K562 (cell line): ENCODE results near the gene UCKL1. TPM values are rescaled to one million over a fixed set of nuclear protein-coding genes. Genes with fewer than 3 reads are reported as not detected.

Experiments
- BRF1 ChIP-seq: IDR thresholded peaks from 3 replicates; pipeline ENCODE4 v1.6.1; 2011; ENCODE audit warnings: borderline replicate concordance, mild to moderate bottlenecking; ENCODE audit not compliant: insufficient read length; ENCODE audit errors: extremely low read depth
- DDX20 ChIP-seq: fragments of 450-650 bp; IDR thresholded peaks from 2 replicates; pipeline ENCODE4 v1.6.1; 2016; ENCODE audit warnings: missing genetic modification characterization, low read depth, mild to moderate bottlenecking, missing compliant biosample characterization, moderate library complexity
- E2F8 ChIP-seq: fragments of 450-650 bp; IDR thresholded peaks from 2 replicates; pipeline ENCODE4 v1.7.1; 2018; ENCODE audit warnings: mild to moderate bottlenecking, low read depth; ENCODE audit not compliant: partially characterized antibody
- GATAD2A ChIP-seq: fragments of 450-650 bp; IDR thresholded peaks from 2 replicates; pipeline ENCODE4 v1.6.1; 2017
- JUN ChIP-seq, 2 experiments: sonication (generic) in 1 of 2; formaldehyde crosslinking in 1 of 2; IDR thresholded peaks; 2 replicates each; pipeline versions ENCODE4 v1.6.1 to v1.8.0; 2012 to 2022; ENCODE audit warnings: borderline replicate concordance in 2 of 2, mild to moderate bottlenecking in 2 of 2, improper control_type of control experiment in 1 of 2, low read depth in 1 of 2, low read length in 1 of 2, missing genetic modification reagents in 1 of 2
- KDM1A ChIP-seq, 2 experiments: fragments of 450-650 bp; IDR thresholded peaks; 2 replicates each; pipeline ENCODE4 v1.6.1; 2016; ENCODE audit warnings: mild to moderate bottlenecking in 2 of 2
- MCM3 ChIP-seq: fragments of 450-650 bp; IDR thresholded peaks from 2 replicates; pipeline ENCODE4 v1.6.1; 2016
- MTA1 ChIP-seq: fragments of 450-650 bp; IDR thresholded peaks from 2 replicates; pipeline ENCODE4 v1.6.1; 2017; ENCODE audit warnings: borderline replicate concordance
- NFIX ChIP-seq: fragments of 250-450 bp; sonication (Bioruptor Pico); IDR thresholded peaks from 2 replicates; pipeline ENCODE4 v1.4.0; 2020; ENCODE audit warnings: low read depth, mild to moderate bottlenecking, moderate library complexity
- SIX5 ChIP-seq, 2 experiments: IDR thresholded peaks; 2 replicates each; pipeline ENCODE4 v1.6.1; 2011; ENCODE audit warnings: low read length in 2 of 2, borderline replicate concordance in 1 of 2, low read depth in 1 of 2, mild to moderate bottlenecking in 1 of 2, moderate library complexity in 1 of 2; ENCODE audit not compliant: insufficient read depth in 1 of 2
- SMARCE1 ChIP-seq: fragments of 450-650 bp; IDR thresholded peaks from 2 replicates; pipeline ENCODE4 v1.7.1; 2016; ENCODE audit warnings: mild to moderate bottlenecking
- ZKSCAN3 ChIP-seq: fragments of 250-450 bp; sonication (Bioruptor Pico); IDR thresholded peaks from 2 replicates; pipeline ENCODE4 v1.4.0; 2020
- ZNF24 ChIP-seq: fragments of 450-650 bp; IDR thresholded peaks from 2 replicates; pipeline ENCODE4 v1.6.1; 2016
- ZNF277 ChIP-seq: fragments of 250-450 bp; sonication (Bioruptor Pico); IDR thresholded peaks from 2 replicates; pipeline ENCODE4 v1.8.0; 2022; ENCODE audit warnings: inconsistent platforms, mild to moderate bottlenecking, moderate library complexity, borderline replicate concordance
- ZNF512 ChIP-seq: IDR thresholded peaks from 2 replicates; pipeline ENCODE4 v1.6.1; 2016; ENCODE audit warnings: missing genetic modification characterization, missing compliant biosample characterization
- polyA plus RNA-seq, 8 experiments: library from polyadenylated mRNA; depleted of rRNA in 4 of 8; stranded (reverse) in 5 of 8; unstranded in 3 of 8; fragments of >200 nt; fragmentation: Nextera tagmentation in 2 of 8; fragmentation: Illumina TruSeq in 1 of 8; extraction: Ambion mirVana in 2 of 8; extraction: Trizol in 1 of 8; gene quantifications; 2 replicates each; pipeline versions ENCODE4 v1.2.1 to v1.2.3, GENCODE V29; 2011 to 2014; ENCODE audit warnings: inconsistent platforms in 1 of 8, missing spikeins in 1 of 8
- total RNA-seq, 7 experiments: library from RNA; depleted of rRNA in 6 of 7; stranded (reverse); fragments of >200 nt in 6 of 7; fragmentation: Illumina TruSeq in 2 of 7; extraction: Trizol in 2 of 7; gene quantifications; 2 replicates each; pipeline versions ENCODE4 v1.2.1 to v1.2.3, GENCODE V29; 2011 to 2021; ENCODE audit warnings: low replicate concordance in 1 of 7

UCKL1 gene
- total and polyA plus RNA-seq, 9 of the 15 experiments (the other 6 are each of a cell fraction or from before 2014, with no cell fraction given), result 3.1 to 52.8 (median 24.2) TPM

DNA sequence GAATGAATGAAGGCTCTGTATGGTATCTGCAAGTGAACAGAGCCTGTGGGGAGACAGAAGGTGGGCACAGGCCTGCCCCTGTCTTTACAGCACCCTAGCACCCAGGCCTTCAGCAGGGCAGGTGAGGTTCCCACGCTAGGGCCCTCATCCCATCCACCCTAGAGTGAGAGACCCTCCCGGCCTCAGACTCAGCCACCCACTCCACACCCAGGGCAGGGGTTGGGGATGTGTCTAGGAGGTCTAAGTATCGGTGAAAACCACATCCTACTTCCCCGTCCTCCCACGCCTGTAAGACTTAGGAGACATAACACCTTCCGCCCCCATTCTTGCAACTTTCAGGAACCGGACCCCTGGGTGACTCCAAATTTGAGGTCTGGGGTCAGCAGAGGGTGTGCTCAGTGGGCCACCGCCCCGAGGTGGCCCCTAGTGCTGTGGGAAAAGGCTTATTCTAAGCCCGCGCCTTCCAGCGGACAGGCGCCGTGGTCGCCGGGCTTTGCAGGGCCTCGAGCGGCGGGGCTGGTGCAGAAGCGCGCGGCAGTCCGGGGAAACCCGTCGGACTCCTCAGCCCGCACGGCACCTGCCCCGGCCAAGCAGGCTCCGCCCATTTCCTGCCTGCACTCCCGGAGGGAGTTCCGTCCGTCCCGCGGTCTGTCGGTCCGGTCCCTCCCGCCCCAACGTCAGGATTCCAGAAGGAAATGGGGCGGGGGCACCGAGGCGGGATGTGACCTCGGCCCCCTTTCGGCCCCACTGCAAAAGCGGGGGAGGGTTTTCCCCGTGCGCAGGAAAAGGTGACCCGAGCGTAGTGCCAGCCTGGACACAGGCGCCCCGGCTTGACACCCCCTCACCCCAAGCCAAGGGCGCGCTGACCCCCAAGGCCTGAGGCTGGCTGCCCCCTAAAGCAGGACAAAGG is 22.4 kb upstream of the UCKL1 start (continued):
- TF ChIP-seq JUN (IDR thresholded peaks at IDR 0.05; ENCODE audit: borderline replicate concordance, low read depth, low read length) (no peak), JUN (CRISPR knock-in tag; IDR thresholded peaks at IDR 0.05; ENCODE audit: borderline replicate concordance) (no peak), E2F8 (peak; percentile 46), DDX20 (tag) (no peak), MTA1 (no peak), NFIX (CRISPR knock-in tag) (no peak), ZNF24 (no peak), SMARCE1 (no peak), KDM1A (IDR thresholded peaks at IDR 0.05) (no peak), ZNF512 (tag) (no peak), ZKSCAN3 (no peak), BRF1 (no peak), MCM3 (no peak), SIX5 (IDR thresholded peaks at IDR 0.05; ENCODE audit: borderline replicate concordance in 1 of 2, insufficient read depth in 1 of 2, low read depth in 1 of 2, low read length in 2 of 2) (no peak), GATAD2A (no peak), ZNF277 (CRISPR knock-in tag) (no peak)
